Measurements from ENCODE around the gene TOM1L1. TPM values are rescaled to one million over a fixed set of nuclear protein-coding genes. Genes with fewer than 3 reads are reported as not detected.
"Not testable (repeated sequence)": the region's sequence is repeated elsewhere in the genome, so short reads cannot be mapped to it uniquely, and the experiment has no call there.

TOM1L1 gene
- total RNA-seq, 4 donors from 2014 or later = 2.3 to 4.7 (median 4.2) TPM

DNA sequence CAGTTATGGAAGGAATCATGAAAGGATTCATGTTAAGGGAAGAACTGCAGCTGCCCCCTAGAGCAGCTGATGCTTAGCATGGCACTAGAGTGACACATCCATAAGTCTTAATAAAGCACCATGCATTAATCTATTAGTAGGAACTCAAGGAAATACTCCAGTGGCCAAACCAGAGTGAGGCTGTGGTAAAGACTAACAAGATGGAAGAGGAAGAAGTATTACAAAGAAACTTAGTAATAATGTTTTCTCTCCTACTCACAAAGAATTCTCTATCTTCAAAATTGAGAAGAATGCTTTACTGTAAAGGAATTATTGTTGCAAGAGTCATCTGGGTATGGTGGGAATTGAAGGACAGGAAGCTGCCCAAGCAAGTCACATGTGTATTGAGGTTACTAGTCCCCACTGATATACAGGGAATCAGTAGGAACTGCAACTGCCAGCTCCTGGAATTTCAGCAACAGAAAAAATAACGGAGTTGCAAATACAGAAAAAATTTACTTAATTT, 29.9 kb upstream of the TOM1L1 start:
- Histone ChIP-seq H3K36me3 (no peaks in the 10 kb centered on the region), H3K4me3 (no peak overlapping the region), H3K4me1 (no peaks in the 10 kb centered on the region), H3K9me3 (no peaks in the 10 kb centered on the region), H3K27ac (no peak overlapping the region), H3K27me3 (no peaks in the 10 kb centered on the region)
- in situ Hi-C loops (cut with MboI; ENCODE audit: low sequenced_read_pairs in 4 of 4) (loop anchor here in 1 of 4 donors (25.0 kb wide), 1 partner anchor 108 kb away; no protein-coding TSS in a partner anchor), intact Hi-C loops (cut with DNase I; ENCODE audit: low total_unique reads) (no loop called here)
- no peak for TF ChIP-seq POLR2A (IDR thresholded peaks at IDR 0.05)
- TF ChIP-seq, protein P1, sequence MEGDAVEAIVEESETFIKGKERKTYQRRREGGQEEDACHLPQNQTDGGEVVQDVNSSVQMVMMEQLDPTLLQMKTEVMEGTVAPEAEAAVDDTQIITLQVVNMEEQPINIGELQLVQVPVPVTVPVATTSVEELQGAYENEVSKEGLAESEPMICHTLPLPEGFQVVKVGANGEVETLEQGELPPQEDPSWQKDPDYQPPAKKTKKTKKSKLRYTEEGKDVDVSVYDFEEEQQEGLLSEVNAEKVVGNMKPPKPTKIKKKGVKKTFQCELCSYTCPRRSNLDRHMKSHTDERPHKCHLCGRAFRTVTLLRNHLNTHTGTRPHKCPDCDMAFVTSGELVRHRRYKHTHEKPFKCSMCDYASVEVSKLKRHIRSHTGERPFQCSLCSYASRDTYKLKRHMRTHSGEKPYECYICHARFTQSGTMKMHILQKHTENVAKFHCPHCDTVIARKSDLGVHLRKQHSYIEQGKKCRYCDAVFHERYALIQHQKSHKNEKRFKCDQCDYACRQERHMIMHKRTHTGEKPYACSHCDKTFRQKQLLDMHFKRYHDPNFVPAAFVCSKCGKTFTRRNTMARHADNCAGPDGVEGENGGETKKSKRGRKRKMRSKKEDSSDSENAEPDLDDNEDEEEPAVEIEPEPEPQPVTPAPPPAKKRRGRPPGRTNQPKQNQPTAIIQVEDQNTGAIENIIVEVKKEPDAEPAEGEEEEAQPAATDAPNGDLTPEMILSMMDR (IDR thresholded peaks at IDR 0.05 in 4 of 5, conservative IDR thresholded peaks at IDR 0.05 in 1 of 5) = no peak
- ATAC-seq (no peak), DNase-seq (no peak)

DNA sequence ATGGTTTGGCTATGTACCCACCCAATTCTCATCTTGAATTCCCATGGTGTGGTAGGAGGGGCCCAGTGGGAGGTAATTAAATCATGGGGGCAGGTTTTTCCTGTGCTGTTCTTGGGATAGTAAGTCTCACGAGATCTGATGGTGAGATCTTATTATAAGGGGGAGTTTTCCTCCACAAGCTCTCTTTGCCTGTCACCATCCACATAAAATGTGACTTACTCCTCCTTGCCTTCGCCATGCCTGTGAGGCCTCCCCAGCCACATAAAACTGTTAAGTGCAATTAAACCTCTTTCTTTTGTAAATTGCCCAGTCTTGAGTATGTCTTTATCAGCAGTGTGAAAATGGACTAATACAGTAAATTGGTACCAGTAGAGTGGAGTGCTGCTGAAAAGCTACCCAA, 24.7 kb upstream of the TOM1L1 start:
- H3K4me1 ChIP-seq; DNase-seq; intact Hi-C loops (cut with DNase I; ENCODE audit: low total_unique reads); H3K27me3 ChIP-seq; ATAC-seq; H3K9me3 ChIP-seq; H3K4me3 ChIP-seq; H3K27ac ChIP-seq; H3K36me3 ChIP-seq; in situ Hi-C loops (cut with MboI; ENCODE audit: low sequenced_read_pairs in 4 of 4): not testable (repeated sequence)

DNA sequence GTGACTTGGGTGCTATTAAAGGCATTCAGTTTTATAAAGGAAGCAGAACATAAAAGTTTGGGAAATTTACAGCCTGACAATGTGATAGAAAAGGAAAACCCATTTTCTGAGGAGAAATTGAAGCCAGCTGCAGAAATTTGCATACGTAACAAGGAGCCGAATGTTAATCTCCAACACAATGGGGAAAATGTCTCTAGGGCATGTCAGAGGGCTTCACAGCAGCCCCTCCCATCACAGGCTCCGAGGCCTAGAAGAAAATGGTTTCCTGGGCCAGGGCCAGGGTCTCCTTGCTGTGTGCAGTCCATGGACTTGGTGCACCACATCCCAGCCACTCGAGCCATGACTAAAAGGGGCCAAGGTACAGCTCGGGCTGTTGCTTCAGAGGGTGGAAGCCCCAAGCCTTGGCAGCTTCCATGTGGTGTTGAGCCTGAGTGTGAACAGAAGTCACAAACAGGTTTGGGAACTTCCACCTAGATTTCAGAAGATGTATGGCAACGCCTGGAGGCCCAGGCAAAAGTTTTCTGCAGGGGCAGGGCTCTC, 23.9 kb upstream of the TOM1L1 start:
- intact Hi-C loops (cut with DNase I; ENCODE audit: low total_unique reads) (no loop called here), in situ Hi-C loops (cut with MboI; ENCODE audit: low sequenced_read_pairs in 4 of 4) (no loop called here)
- H3K27me3 ChIP-seq = no peaks in the 10 kb centered on the region
- no peaks in the 10 kb centered on the region for H3K4me1 ChIP-seq
- H3K9me3 ChIP-seq = no peaks in the 10 kb centered on the region
- no peak overlapping the region for H3K27ac ChIP-seq
- TF ChIP-seq POLR2A (IDR thresholded peaks at IDR 0.05) = no peak
- TF ChIP-seq, protein P1 (IDR thresholded peaks at IDR 0.05 in 4 of 5, conservative IDR thresholded peaks at IDR 0.05 in 1 of 5) = no peak
- H3K36me3 ChIP-seq = no peaks in the 10 kb centered on the region
- no peak overlapping the region for H3K4me3 ChIP-seq
- no peak for ATAC-seq
- no peak for DNase-seq

DNA sequence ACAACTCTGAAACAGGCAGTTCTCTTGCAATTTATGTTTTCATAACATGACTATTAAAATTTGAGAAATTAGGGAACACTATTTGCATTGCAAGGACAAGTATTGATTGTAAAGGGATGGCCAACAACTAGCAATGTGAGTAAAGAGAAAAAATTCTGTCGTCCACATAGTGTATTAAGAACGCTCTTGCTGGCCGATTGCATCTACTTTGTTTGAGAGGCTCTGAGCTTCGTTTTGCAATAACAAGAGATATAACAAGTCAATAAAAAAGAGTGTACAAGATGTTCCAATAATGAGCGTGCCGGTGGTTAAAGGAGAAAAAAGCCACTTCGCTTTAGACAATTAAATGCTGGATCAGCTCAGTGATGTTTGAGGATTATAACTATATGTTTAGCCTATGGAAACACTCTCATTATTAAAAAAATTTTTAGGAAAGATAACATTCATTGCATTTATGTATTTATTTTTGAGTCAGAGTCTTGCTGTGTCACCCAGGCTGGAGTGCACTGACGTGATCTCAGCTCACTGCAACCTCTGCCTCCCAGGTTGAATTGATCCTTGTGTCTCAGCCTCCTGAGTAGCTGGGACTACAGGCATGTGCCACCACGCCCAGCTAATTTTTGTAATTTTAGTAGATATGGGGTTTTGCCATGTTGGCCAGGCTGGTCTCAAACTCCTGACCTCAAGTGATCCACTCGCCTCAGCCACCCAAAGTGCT, 19.2 kb upstream of the TOM1L1 start:
- Histone ChIP-seq H3K9me3 (no peaks in the 10 kb centered on the region), H3K4me1 (no peaks in the 10 kb centered on the region), H3K27ac (no peak overlapping the region), H3K4me3 (no peak overlapping the region), H3K27me3 (no peaks in the 10 kb centered on the region), H3K36me3 (no peaks in the 10 kb centered on the region)
- DNase-seq = no peak
- no peak for ATAC-seq
- TF ChIP-seq POLR2A (IDR thresholded peaks at IDR 0.05) = no peak
- TF ChIP-seq, protein P1 (IDR thresholded peaks at IDR 0.05 in 4 of 5, conservative IDR thresholded peaks at IDR 0.05 in 1 of 5) = no peak
- intact Hi-C loops (cut with DNase I; ENCODE audit: low total_unique reads) (no loop called here), in situ Hi-C loops (cut with MboI; ENCODE audit: low sequenced_read_pairs in 4 of 4) (no loop called here)

DNA sequence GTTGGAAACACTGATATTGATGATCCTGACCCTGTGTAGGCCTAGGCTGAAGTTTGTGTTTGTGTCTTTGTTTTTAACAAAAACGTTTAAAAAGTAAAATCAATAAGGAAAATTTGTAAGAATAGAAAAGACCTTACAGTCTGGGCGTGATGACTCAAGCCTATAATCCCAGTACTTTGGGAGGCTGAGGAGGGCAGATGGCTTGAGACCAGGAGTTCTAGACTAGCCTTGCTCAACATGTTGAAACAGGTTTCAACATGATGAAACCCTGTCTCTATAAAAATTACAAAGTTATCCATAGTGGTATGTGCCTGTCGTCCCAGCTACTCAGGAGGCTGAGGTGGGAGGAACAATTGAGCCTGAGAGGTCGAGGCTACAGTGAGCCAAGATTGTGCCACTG, 18.3 kb upstream of the TOM1L1 start:
- Histone ChIP-seq H3K36me3 (no peaks in the 10 kb centered on the region), H3K4me3 (no peak overlapping the region), H3K27ac (no peak overlapping the region), H3K4me1 (no peaks in the 10 kb centered on the region), H3K27me3 (no peaks in the 10 kb centered on the region), H3K9me3 (no peaks in the 10 kb centered on the region)
- TF ChIP-seq, protein P1 (IDR thresholded peaks at IDR 0.05 in 4 of 5, conservative IDR thresholded peaks at IDR 0.05 in 1 of 5) = no peak
- TF ChIP-seq POLR2A (IDR thresholded peaks at IDR 0.05) = no peak
- DNase-seq (no peak), ATAC-seq (no peak)
- intact Hi-C loops (cut with DNase I; ENCODE audit: low total_unique reads) (no loop called here), in situ Hi-C loops (cut with MboI; ENCODE audit: low sequenced_read_pairs in 4 of 4) (no loop called here)

Data from gastrocnemius medialis (tissue), 4 donors.